HepG2 (cell line): ENCODE measurements around the gene TDRD9. TPM values are rescaled to one million over a fixed set of nuclear protein-coding genes. Genes with fewer than 3 reads are reported as not detected.

ENCODE experiments used
- MATR3 ChIP-seq: sonication (generic); formaldehyde crosslinking; IDR thresholded peaks from 2 replicates; pipeline ENCODE4 v1.4.0; 2020; ENCODE audit warnings: missing genetic modification reagents
- PATZ1 ChIP-seq: sonication (generic); formaldehyde crosslinking; IDR thresholded peaks from 2 replicates; pipeline ENCODE4 v1.4.0; 2020; ENCODE audit warnings: missing genetic modification reagents
- PHF20 ChIP-seq: sonication (generic); formaldehyde crosslinking; IDR thresholded peaks from 2 replicates; pipeline ENCODE4 v1.5.0; 2020; ENCODE audit warnings: mild to moderate bottlenecking, missing genetic modification reagents
- THRA ChIP-seq: sonication (generic); formaldehyde crosslinking; IDR thresholded peaks from 2 replicates; pipeline ENCODE4 v1.4.0; 2020; ENCODE audit warnings: missing genetic modification reagents, borderline replicate concordance
- UBTF ChIP-seq: sonication (generic); formaldehyde crosslinking; IDR thresholded peaks from 2 replicates; pipeline ENCODE4 v1.4.0; 2020; ENCODE audit warnings: mild to moderate bottlenecking, missing genetic modification reagents
- XRCC5 ChIP-seq: fragments of 200-400 bp; formaldehyde crosslinking; optimal IDR thresholded peaks from 2 replicates; pipeline ENCODE3; 2017; ENCODE audit warnings: mild to moderate bottlenecking, low read length
- ZFX ChIP-seq: sonication (generic); formaldehyde crosslinking; IDR thresholded peaks from 2 replicates; pipeline ENCODE4 v1.4.0; 2020; ENCODE audit warnings: mild to moderate bottlenecking, low read depth, missing genetic modification reagents, moderate library complexity
- ZIK1 ChIP-seq: sonication (generic); formaldehyde crosslinking; IDR thresholded peaks from 2 replicates; pipeline ENCODE4 v1.5.0; 2020; ENCODE audit warnings: mild to moderate bottlenecking, low read depth, missing genetic modification reagents, borderline replicate concordance
- ZNF142 ChIP-seq: sonication (generic); formaldehyde crosslinking; IDR thresholded peaks from 2 replicates; pipeline ENCODE4 v1.4.0; 2020; ENCODE audit warnings: missing genetic modification reagents
- ZNF232 ChIP-seq: sonication (generic); formaldehyde crosslinking; IDR thresholded peaks from 2 replicates; pipeline ENCODE4 v1.4.0; 2020; ENCODE audit warnings: missing genetic modification reagents, borderline replicate concordance
- ZNF432 ChIP-seq: sonication (generic); formaldehyde crosslinking; IDR thresholded peaks from 2 replicates; pipeline ENCODE4 v1.5.0; 2020; ENCODE audit warnings: missing genetic modification reagents, mild to moderate bottlenecking, borderline replicate concordance
- ZNF460 ChIP-seq: sonication (generic); formaldehyde crosslinking; IDR thresholded peaks from 2 replicates; pipeline ENCODE4 v1.5.1; 2020; ENCODE audit warnings: missing genetic modification reagents, mild to moderate bottlenecking, borderline replicate concordance
- ZNF564 ChIP-seq: sonication (generic); formaldehyde crosslinking; IDR thresholded peaks from 2 replicates; pipeline ENCODE4 v1.8.1; 2023; ENCODE audit warnings: mild to moderate bottlenecking, missing genetic modification reagents
- ZNF570 ChIP-seq: sonication (generic); formaldehyde crosslinking; IDR thresholded peaks from 2 replicates; pipeline ENCODE4 v1.4.0; 2020; ENCODE audit warnings: mild to moderate bottlenecking, missing genetic modification reagents, borderline replicate concordance
- ZNF615 ChIP-seq: sonication (generic); formaldehyde crosslinking; IDR thresholded peaks from 2 replicates; pipeline ENCODE4 v1.5.0; 2020; ENCODE audit warnings: mild to moderate bottlenecking, missing genetic modification reagents, borderline replicate concordance
- ZSCAN29 ChIP-seq: sonication (generic); formaldehyde crosslinking; conservative IDR thresholded peaks from 2 replicates; pipeline ENCODE4 v1.4.0; 2020; ENCODE audit warnings: mild to moderate bottlenecking, missing genetic modification reagents
- polyA plus RNA-seq, 8 experiments: library from polyadenylated mRNA; depleted of rRNA in 3 of 8; stranded (reverse) in 7 of 8; unstranded in 1 of 8; fragments of >200 nt; fragmentation: Illumina TruSeq in 4 of 8; extraction: Trizol in 4 of 8; gene quantifications; 2 replicates each; pipeline versions ENCODE4 v1.2.1 to v1.2.3, GENCODE V29; 2011 to 2016; ENCODE audit warnings: low read depth in 4 of 8, missing spikeins in 1 of 8, mixed read lengths in 1 of 8; ENCODE audit not compliant: insufficient read depth in 1 of 8
- total RNA-seq, 5 experiments: library from RNA; depleted of rRNA; stranded (reverse); fragments of >200 nt; fragmentation: Illumina TruSeq; extraction: Trizol; gene quantifications; 2 replicates each; pipeline ENCODE4 v1.2.3, GENCODE V29; 2016; ENCODE audit warnings: low read depth in 1 of 5

TDRD9 gene
- total and polyA plus RNA-seq, 2 of the 13 experiments (the other 11 are each of a cell fraction or from before 2014, with no cell fraction given) = not detected

GRCh38 chr14:103879570-103880347, 48.5 kb upstream of the TDRD9 start (continued):
- TF ChIP-seq ZNF570 (CRISPR knock-in tag) (no peak), UBTF (CRISPR knock-in tag) (peak; percentile 74), ZNF615 (no peak), THRA (CRISPR knock-in tag) (peak; percentile 99), ZNF564 (CRISPR knock-in tag) (peak; percentile 32; the same call in 1 of the 2 replicates), ZIK1 (no peak), MATR3 (CRISPR knock-in tag) (no peak), ZNF460 (CRISPR knock-in tag) (no peak), PATZ1 (CRISPR knock-in tag) (peak; percentile 100), ZFX (CRISPR knock-in tag) (peak; percentile 73), ZNF142 (CRISPR knock-in tag) (peak; percentile 53), PHF20 (no peak), ZNF232 (CRISPR knock-in tag) (no peak; the same call in 1 of the 2 replicates), XRCC5 (peak; percentile 49), ZSCAN29 (CRISPR knock-in tag) (0 out of 2 replicates have a peak, but pooled peaks have one; percentile 60), ZNF432 (CRISPR knock-in tag) (no peak)
